ENCODE data around the gene SLC39A11.

DNA sequence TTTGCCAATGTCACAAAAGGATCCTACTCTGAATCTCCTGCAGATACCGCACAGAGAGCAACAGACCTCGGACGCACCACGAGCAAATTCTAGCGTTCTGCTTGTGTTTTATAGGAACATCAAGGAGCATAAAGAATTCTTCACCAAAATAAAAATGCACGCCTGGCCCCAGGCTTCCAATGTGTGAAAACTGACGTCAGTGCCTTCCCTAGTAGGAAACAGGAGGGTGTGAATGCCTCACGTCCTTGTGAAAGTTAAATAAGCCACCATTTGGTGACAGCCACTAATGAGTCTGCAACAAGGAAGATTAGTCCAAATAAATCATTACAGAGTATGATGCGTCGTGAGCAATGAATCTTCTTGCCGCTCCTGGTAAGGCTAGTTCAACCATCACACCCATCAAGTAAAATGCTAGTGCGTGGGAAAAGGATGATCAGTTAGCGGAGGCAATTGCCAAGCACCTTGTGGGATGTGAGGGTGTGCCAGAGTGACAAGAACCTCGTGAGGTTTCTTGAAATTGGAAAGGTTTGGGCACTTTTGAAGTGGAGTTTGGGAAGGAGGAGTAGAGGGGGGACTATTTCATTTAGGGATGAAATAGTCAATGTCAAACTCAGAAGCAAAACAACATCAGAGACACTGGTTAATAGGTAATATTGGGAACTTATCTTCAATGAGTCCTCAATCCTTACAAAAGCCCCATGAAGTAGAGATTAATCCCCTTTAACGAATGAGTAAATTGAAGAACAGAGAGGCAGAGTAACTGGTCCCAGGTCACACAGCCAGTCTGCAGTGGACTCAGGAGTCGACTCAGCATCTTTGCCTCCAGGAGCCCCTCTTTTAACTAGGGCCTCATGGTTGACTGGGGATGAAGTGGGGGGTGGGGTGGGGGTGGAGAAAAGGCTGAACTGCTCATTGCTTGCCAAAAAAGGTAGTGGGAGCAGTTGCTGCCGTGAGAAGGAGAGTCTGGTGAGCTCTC lies 238.8 kb downstream of the SLC39A11 start:
- TF ChIP-seq, protein P1, sequence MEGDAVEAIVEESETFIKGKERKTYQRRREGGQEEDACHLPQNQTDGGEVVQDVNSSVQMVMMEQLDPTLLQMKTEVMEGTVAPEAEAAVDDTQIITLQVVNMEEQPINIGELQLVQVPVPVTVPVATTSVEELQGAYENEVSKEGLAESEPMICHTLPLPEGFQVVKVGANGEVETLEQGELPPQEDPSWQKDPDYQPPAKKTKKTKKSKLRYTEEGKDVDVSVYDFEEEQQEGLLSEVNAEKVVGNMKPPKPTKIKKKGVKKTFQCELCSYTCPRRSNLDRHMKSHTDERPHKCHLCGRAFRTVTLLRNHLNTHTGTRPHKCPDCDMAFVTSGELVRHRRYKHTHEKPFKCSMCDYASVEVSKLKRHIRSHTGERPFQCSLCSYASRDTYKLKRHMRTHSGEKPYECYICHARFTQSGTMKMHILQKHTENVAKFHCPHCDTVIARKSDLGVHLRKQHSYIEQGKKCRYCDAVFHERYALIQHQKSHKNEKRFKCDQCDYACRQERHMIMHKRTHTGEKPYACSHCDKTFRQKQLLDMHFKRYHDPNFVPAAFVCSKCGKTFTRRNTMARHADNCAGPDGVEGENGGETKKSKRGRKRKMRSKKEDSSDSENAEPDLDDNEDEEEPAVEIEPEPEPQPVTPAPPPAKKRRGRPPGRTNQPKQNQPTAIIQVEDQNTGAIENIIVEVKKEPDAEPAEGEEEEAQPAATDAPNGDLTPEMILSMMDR (IDR thresholded peaks at IDR 0.05; ENCODE audit: low read length) = no peak
- no peak for TF ChIP-seq EZH2 (optimal IDR thresholded peaks at IDR 0.05; ENCODE audit: low read depth, low read length)

All from MM.1S (cell line).